Adrenal gland (tissue), 12 donors: ENCODE results near the gene FAM216B. TPM values are rescaled to one million over a fixed set of nuclear protein-coding genes. Genes with fewer than 3 reads are reported as not detected.

Experiments
- DNase-seq, 7 donors: peaks; one replicate each; pipeline ENCODE4 v3.0.0-alpha.2; 2019 to 2020
- H3K27ac ChIP-seq, 5 donors: fragments of 200-600 bp; sonication (generic) in 4 of 5; 1 replicate in 3 of 5; 2 replicates in 2 of 5; pipeline versions ENCODE4 v1.5.1 to v1.8.0; 2016 to 2020; ENCODE audit warnings: mild to moderate bottlenecking in 1 of 5
- H3K27me3 ChIP-seq: fragments of 200-600 bp; 2 replicates; pipeline ENCODE4 v1.8.0; 2021
- H3K36me3 ChIP-seq, 2 donors: fragments of 200-600 bp; replicated peaks in 1 of 2; 1 replicate in 1 of 2; 2 replicates in 1 of 2; pipeline versions ENCODE4 v1.5.1 to v1.8.0; 2018 to 2022
- H3K4me1 ChIP-seq, 2 donors: fragments of 200-600 bp; replicated peaks in 1 of 2; 1 replicate in 1 of 2; 2 replicates in 1 of 2; pipeline versions ENCODE4 v1.5.1 to v1.8.0; 2018 to 2021
- H3K4me3 ChIP-seq, 4 donors: fragments of 200-600 bp; sonication (generic) in 3 of 4; one replicate each; pipeline ENCODE4 v1.5.1; 2016 to 2018
- H3K9me3 ChIP-seq, 3 donors: fragments of 200-600 bp; sonication (generic) in 1 of 3; replicated peaks in 1 of 3; 1 replicate in 2 of 3; 2 replicates in 1 of 3; pipeline versions ENCODE4 v1.5.1 to v1.8.0; 2016 to 2021
- POLR2A ChIP-seq, 2 donors: fragments of 450-650 bp; IDR thresholded peaks; one replicate each; pipeline ENCODE4 v1.6.1; 2017; ENCODE audit warnings: antibody characterized with exemption in 2 of 2, mild to moderate bottlenecking in 2 of 2, moderate library complexity in 1 of 2
- WGBS, 4 donors: extraction: QIAGEN DNeasy Blood & Tissue Kit in 2 of 4; methylation state at CpG; one replicate each; pipeline versions ENCODE4 v1.1.5 to v1.1.7; 2013 to 2017; 5-methylcytosine and 5-hydroxymethylcytosine counted together
- intact Hi-C, 2 donors: fragments of 100-400 bp; cut with DNase I; formaldehyde crosslinking; loops; one replicate each; pipeline versions ENCODE4 v1.14.1 to v1.15.0; 2022 to 2023
- polyA plus RNA-seq, 3 donors: library from polyadenylated mRNA; stranded (reverse); fragments of 200-250 nt in 2 of 3; fragments of 350-450 nt in 1 of 3; fragmentation: Illumina TruSeq in 1 of 3; extraction: RNeasy Lipid Tissue Mini Kit (QIAGEN cat#74804) in 1 of 3; gene quantifications; one replicate each; pipeline ENCODE4 v1.2.3, GENCODE V29; 2013 to 2014
- total RNA-seq, 9 donors: library from RNA; depleted of rRNA in 4 of 9; stranded (reverse); fragments of >200 nt in 4 of 9; fragments of 120-200 nt in 1 of 9; fragmentation: NEBNext Ultra II Directional in 1 of 9; extraction: Animal tissue kit (Norgen Biotek cat#: 25700) in 1 of 9; gene quantifications; one replicate each; pipeline versions ENCODE4 v1.1.0 to v1.2.4, GENCODE V29; 2013 to 2023
- TF ChIP-seq, protein P1 (sequence below), 6 experiments: fragments of 450-650 bp in 4 of 6; fragments of 200-600 bp in 2 of 6; sonication (generic) in 1 of 6; IDR thresholded peaks; 1 replicate in 5 of 6; 2 replicates in 1 of 6; pipeline versions ENCODE4 v1.5.1 to v1.8.0; 2016 to 2021; ENCODE audit warnings: antibody characterized with exemption in 6 of 6, mild to moderate bottlenecking in 2 of 6, moderate library complexity in 1 of 6
- donor health status: healthy with polysubstance abuse.
- donor health status: Bipolar disorder and iron deficiency.
- donor health status: DM: yes; HTN: yes; CAD: no.
- donor health status: DM: no; HTN: no; CAD: no.
- donor health status: DM: no; HTN: no; CAD: no.
- donor health status: DM: yes; HTN: yes; CAD: no.

The FAM216B gene
- total and polyA plus RNA-seq, 12 donors: not detected

DNA sequence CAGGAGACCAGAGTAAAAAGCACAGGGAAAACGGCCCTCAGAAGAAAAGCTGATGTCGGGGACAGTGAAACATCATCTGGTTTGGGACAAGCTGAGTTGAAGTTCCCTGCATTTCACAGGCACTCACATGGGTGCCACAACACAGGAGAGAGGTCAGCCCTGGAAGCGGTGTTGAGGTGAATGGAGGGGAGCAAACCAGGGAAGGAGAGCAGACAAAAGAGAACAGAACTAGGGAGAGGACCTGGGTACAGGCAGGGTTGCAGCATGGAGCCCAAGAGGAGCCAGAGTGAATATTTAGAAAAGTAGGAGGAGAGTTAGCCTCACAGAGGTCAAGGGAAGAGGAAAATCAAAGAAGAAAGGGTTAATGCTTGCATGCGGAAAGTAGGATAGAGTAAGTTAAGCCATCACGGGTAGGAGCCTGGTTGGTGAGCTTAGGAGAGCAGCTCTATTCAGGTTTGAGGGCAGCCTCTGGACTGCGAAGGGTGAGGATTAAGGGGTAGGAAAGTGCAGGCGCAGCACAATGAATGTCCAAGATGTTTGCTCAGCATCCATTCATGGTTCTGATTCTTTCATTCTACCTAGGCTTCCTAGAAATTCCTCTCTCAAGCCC lies 15.5 kb downstream of the FAM216B start:
- no peaks in the 10 kb centered on the region for H3K4me1 ChIP-seq
- H3K4me3 ChIP-seq: no peak overlapping the region
- H3K27me3 ChIP-seq: no peaks in the 10 kb centered on the region
- WGBS, 4 donors: 71 to 88% (median 82%) methylated on average over 7 of the region's 7 CpGs
- intact Hi-C loops: no loop called here
- TF ChIP-seq, protein P1, sequence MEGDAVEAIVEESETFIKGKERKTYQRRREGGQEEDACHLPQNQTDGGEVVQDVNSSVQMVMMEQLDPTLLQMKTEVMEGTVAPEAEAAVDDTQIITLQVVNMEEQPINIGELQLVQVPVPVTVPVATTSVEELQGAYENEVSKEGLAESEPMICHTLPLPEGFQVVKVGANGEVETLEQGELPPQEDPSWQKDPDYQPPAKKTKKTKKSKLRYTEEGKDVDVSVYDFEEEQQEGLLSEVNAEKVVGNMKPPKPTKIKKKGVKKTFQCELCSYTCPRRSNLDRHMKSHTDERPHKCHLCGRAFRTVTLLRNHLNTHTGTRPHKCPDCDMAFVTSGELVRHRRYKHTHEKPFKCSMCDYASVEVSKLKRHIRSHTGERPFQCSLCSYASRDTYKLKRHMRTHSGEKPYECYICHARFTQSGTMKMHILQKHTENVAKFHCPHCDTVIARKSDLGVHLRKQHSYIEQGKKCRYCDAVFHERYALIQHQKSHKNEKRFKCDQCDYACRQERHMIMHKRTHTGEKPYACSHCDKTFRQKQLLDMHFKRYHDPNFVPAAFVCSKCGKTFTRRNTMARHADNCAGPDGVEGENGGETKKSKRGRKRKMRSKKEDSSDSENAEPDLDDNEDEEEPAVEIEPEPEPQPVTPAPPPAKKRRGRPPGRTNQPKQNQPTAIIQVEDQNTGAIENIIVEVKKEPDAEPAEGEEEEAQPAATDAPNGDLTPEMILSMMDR (IDR thresholded peaks at IDR 0.05): no peak
- no peak for TF ChIP-seq POLR2A (IDR thresholded peaks at IDR 0.05)
- DNase-seq: no peak
- H3K9me3 ChIP-seq: no peaks in the 10 kb centered on the region
- H3K27ac ChIP-seq: no peak overlapping the region
- no peaks in the 10 kb centered on the region for H3K36me3 ChIP-seq

DNA sequence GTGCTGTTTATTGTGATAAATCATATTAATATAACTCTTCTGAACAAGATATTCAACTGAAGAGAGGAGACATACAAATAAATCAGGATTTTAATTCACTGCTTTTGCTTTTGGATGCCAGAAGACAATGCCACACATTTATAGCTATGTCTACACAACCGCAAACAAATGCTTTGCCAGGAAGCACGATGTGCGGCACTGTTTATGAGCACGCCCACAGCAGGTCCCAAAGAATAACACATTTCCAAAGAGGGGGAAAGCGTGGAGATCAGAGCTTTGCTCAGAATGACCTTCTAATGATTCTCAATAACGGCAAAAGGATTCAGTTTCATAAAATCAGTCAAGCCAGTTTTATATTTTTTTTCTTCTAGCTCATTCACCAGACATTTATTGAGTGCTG lies 16.7 kb downstream of the FAM216B start:
- 57 to 65% (median 62%) methylated on average over 6 of the region's 6 CpGs for WGBS, 4 donors
- H3K9me3 ChIP-seq: no peaks in the 10 kb centered on the region
- no peak overlapping the region for H3K27ac ChIP-seq
- H3K27me3 ChIP-seq: no peaks in the 10 kb centered on the region
- H3K36me3 ChIP-seq: no peaks in the 10 kb centered on the region
- intact Hi-C loops: no loop called here
- H3K4me1 ChIP-seq: no peaks in the 10 kb centered on the region
- TF ChIP-seq, protein P1 (IDR thresholded peaks at IDR 0.05): no peak
- no peak for TF ChIP-seq POLR2A (IDR thresholded peaks at IDR 0.05)
- DNase-seq: no peak
- no peak overlapping the region for H3K4me3 ChIP-seq

DNA sequence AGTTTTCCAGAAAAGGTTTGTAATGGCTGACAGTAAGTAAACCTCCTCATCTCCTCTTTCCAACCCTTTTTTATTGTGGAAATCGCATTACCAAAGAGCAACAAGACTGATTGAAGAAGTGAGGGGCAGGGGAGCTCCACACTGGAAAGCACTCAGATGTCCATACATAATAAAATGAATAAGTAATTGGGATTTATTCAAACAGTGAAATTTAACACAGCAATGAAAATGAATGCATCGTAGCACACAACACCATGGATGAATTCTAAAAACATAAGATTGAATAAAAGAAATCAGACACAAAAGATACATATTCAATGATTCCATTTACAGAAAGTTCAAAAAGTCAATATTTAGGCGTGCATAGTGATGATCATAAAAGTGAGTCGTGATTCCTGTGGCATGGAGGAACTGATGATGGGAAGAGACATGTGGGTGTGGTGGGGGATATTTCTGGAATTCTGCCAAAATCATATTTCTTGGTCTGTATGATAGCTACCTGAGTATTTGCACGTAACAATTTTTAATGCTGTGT lies 18.8 kb downstream of the FAM216B start:
- WGBS, 4 donors: 59 to 74% (median 68%) methylated on average over 5 of the region's 5 CpGs
- TF ChIP-seq, protein P1 (IDR thresholded peaks at IDR 0.05): no peak
- TF ChIP-seq POLR2A (IDR thresholded peaks at IDR 0.05): no peak
- intact Hi-C loops: no loop called here
- no peak overlapping the region for H3K4me3 ChIP-seq
- H3K27me3 ChIP-seq: no peaks in the 10 kb centered on the region
- no peaks in the 10 kb centered on the region for H3K9me3 ChIP-seq
- no peak for DNase-seq
- no peaks in the 10 kb centered on the region for H3K36me3 ChIP-seq
- no peak overlapping the region for H3K27ac ChIP-seq
- no peaks in the 10 kb centered on the region for H3K4me1 ChIP-seq

DNA sequence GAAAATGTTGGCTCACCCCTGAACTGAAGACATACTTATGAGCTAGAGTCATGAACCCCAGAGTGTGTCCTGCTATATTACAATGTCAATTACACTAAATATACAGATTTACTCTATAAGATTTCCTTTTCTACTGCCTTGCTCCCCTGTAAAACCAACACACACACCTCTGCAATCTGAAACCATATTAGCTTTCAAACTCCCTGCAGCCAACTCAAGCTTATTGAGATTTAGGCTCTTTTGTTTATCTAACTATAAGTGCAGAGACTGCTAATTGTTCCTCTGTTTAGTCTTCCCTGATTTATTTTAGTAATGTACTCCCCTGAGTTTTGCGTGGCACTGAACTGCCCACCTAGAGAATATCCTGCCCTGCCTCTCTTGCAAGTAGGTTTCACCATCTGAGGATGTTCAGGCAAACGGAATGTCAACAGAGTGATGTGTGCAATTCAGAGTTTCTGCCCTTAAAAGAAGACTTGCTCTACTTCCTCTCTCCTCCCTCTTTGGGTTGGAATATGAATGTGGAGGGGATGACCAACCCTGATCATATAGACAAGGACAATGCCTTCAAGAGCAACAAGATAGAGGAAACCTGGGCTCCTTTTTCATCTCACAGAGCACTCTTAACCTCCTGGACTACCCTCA lies 22.3 kb downstream of the FAM216B start:
- WGBS, 4 donors: 53 to 78% (median 69%) methylated on average over 2 of the region's 2 CpGs
- H3K9me3 ChIP-seq: no peaks in the 10 kb centered on the region
- intact Hi-C loops: no loop called here
- DNase-seq: no peak
- no peaks in the 10 kb centered on the region for H3K27me3 ChIP-seq
- TF ChIP-seq, protein P1 (IDR thresholded peaks at IDR 0.05): no peak
- TF ChIP-seq POLR2A (IDR thresholded peaks at IDR 0.05): no peak
- H3K4me1 ChIP-seq: no peaks in the 10 kb centered on the region
- no peak overlapping the region for H3K4me3 ChIP-seq
- no peaks in the 10 kb centered on the region for H3K36me3 ChIP-seq
- H3K27ac ChIP-seq: no peak overlapping the region
